Gastroesophageal sphincter (tissue), 4 donors: ENCODE data around the gene SYK. TPM values are rescaled to one million over a fixed set of nuclear protein-coding genes. Genes with fewer than 3 reads are reported as not detected.

Experiments used
- ATAC-seq: fragments of 150-250 bp; one replicate; pipeline ENCODE4 v1.9.1; 2016; ENCODE audit warnings: mild to moderate bottlenecking, moderate library complexity
- H3K27ac ChIP-seq, 4 donors: fragments of 200-600 bp; sonication (generic) in 3 of 4; 1 replicate in 3 of 4; 2 replicates in 1 of 4; pipeline ENCODE4 v1.5.1; 2016 to 2019
- H3K27me3 ChIP-seq: fragments of 200-600 bp; sonication (generic); one replicate; pipeline ENCODE4 v1.5.1; 2019
- H3K36me3 ChIP-seq, 2 donors: fragments of 200-600 bp; sonication (generic); one replicate each; pipeline ENCODE4 v1.5.1; 2019; ENCODE audit warnings: control low read depth in 1 of 2
- H3K4me1 ChIP-seq, 3 donors: fragments of 200-600 bp; sonication (generic); 1 replicate in 2 of 3; 2 replicates in 1 of 3; pipeline ENCODE4 v1.5.1; 2016 to 2019; ENCODE audit warnings: control low read depth in 2 of 3
- H3K4me3 ChIP-seq, 2 donors: fragments of 200-600 bp; sonication (generic); one replicate each; pipeline ENCODE4 v1.5.1; 2019; ENCODE audit warnings: mild to moderate bottlenecking in 1 of 2, moderate library complexity in 1 of 2
- H3K9me3 ChIP-seq, 3 donors: fragments of 200-600 bp; sonication (generic); one replicate each; pipeline ENCODE4 v1.5.1; 2017 to 2019; ENCODE audit warnings: control low read depth in 2 of 3
- EP300 ChIP-seq: sonication (generic); formaldehyde crosslinking; IDR thresholded peaks from one replicate; pipeline ENCODE4 v1.6.1; 2017; ENCODE audit warnings: antibody characterized with exemption, mild to moderate bottlenecking
- POLR2A ChIP-seq, 2 donors: fragments of 450-650 bp; IDR thresholded peaks; one replicate each; pipeline ENCODE4 v1.6.1; 2017; ENCODE audit warnings: antibody characterized with exemption in 2 of 2, mild to moderate bottlenecking in 2 of 2, moderate library complexity in 1 of 2
- POLR2AphosphoS5 ChIP-seq: sonication (generic); formaldehyde crosslinking; IDR thresholded peaks from one replicate; pipeline ENCODE4 v1.6.1; 2017; ENCODE audit warnings: antibody characterized with exemption
- WGBS, 2 donors: methylation state at CpG; one replicate each; pipeline ENCODE4 v1.1.5; 2018; ENCODE audit warnings: low coverage in 1 of 2; 5-methylcytosine and 5-hydroxymethylcytosine counted together
- total RNA-seq, 4 donors: library from RNA; depleted of rRNA; stranded (reverse); fragments of >200 nt; gene quantifications; one replicate each; pipeline ENCODE4 v1.1.0, GENCODE V29; 2016
- TF ChIP-seq, protein P1 (sequence below), 4 experiments: fragments of 200-600 bp in 2 of 4; fragments of 450-650 bp in 2 of 4; sonication (generic) in 1 of 4; IDR thresholded peaks; one replicate each; pipeline ENCODE4 v1.5.1; 2017 to 2019; ENCODE audit warnings: antibody characterized with exemption in 4 of 4, mild to moderate bottlenecking in 2 of 4, moderate library complexity in 2 of 4

SYK gene
- total RNA-seq, 4 donors from 2014 or later, result 4.0 to 15.3 (median 10.4) TPM

DNA sequence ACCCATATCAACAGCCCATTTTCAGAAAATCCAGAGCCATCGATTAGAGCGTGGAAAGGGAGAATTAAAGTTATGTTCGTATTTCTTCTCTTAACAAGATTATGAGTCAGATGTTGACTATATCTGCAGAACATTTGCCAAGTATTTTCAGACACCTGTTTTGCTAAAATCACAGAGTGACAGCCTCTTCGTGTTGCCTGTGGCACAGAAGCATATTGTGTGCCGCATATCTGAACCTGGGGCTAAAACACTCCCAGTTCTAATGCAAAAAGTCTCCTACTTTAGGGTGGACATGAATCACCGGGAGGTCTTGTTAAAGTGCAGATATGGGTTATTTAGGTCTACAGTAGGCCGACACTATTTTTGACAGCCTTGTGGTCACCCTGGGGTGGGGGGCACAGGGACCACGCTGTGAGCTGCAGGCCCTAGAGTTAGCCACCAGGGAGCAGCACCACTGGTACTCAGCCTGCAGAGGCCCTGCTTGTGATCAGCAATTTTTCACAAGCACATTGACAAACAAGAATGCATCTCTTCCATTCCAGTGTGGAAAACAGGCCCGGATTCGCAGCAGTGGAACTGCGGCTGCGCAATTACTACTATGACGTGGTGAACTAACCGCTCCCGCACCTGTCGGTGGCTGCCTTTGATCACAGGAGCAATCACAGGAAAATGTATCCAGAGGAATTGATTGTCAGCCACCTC lies 93.5 kb downstream of the SYK start:
- Histone ChIP-seq H3K4me3 (no peak overlapping the region), H3K27me3 (no peaks in the 10 kb centered on the region), H3K9me3 (no peaks in the 10 kb centered on the region), H3K4me1 (no peaks in the 10 kb centered on the region), H3K27ac (no peak overlapping the region), H3K36me3 (peaks cover 0 to 6% of the 10 kb centered on the region in 2 donors)
- 84 to 86% methylated on average over 6 of the region's 16 CpGs for WGBS, 2 donors
- TF ChIP-seq, protein P1, sequence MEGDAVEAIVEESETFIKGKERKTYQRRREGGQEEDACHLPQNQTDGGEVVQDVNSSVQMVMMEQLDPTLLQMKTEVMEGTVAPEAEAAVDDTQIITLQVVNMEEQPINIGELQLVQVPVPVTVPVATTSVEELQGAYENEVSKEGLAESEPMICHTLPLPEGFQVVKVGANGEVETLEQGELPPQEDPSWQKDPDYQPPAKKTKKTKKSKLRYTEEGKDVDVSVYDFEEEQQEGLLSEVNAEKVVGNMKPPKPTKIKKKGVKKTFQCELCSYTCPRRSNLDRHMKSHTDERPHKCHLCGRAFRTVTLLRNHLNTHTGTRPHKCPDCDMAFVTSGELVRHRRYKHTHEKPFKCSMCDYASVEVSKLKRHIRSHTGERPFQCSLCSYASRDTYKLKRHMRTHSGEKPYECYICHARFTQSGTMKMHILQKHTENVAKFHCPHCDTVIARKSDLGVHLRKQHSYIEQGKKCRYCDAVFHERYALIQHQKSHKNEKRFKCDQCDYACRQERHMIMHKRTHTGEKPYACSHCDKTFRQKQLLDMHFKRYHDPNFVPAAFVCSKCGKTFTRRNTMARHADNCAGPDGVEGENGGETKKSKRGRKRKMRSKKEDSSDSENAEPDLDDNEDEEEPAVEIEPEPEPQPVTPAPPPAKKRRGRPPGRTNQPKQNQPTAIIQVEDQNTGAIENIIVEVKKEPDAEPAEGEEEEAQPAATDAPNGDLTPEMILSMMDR (IDR thresholded peaks at IDR 0.05), result peak in 1 of 4 experiments; percentile 26
- no peak for TF ChIP-seq POLR2AphosphoS5
- ATAC-seq, result no peak

DNA sequence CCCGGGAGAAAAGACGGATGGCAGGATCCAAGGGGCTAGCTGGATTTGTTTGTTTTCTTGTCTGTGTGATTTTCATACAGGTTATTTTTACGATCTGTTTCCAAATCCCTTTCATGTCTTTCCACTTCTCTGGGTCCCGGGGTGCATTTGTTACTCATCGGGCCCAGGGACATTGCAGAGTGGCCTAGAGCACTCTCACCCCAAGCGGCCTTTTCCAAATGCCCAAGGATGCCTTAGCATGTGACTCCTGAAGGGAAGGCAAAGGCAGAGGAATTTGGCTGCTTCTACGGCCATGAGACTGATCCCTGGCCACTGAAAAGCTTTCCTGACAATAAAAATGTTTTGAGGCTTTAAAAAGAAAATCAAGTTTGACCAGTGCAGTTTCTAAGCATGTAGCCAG lies 94.2 kb downstream of the SYK start:
- ATAC-seq, result no peak

DNA sequence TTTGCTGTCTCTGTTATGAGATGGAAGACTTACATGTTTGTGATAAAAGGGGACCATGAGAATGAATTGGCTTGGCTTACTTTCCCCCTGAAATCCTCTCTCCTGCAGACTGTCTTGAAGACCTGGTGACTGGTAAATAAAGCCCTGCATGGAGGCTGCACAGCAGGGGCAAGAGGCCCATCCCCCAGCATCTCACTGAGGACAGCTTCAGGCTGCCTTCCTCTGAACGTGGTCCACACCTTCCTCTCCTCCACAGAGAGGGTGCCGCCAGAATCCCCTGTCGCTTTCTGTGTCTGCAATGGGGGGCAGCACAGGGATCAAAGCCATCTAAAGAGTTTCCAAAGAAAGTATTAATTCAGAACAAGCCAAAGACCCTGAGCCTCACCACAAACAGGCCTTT lies 94.6 kb downstream of the SYK start:
- Histone ChIP-seq H3K4me3 (no peak overlapping the region), H3K36me3 (peaks cover 0 to 6% of the 10 kb centered on the region in 2 donors), H3K9me3 (no peaks in the 10 kb centered on the region), H3K27ac (no peak overlapping the region), H3K27me3 (no peaks in the 10 kb centered on the region), H3K4me1 (no peaks in the 10 kb centered on the region)
- ATAC-seq, result no peak
- no peak for TF ChIP-seq POLR2A (IDR thresholded peaks at IDR 0.05)
- TF ChIP-seq POLR2AphosphoS5, result no peak
- TF ChIP-seq, protein P1 (IDR thresholded peaks at IDR 0.05), result no peak
- no peak for TF ChIP-seq EP300
- WGBS, 2 donors, result 80% methylated on average over 2 of the region's 3 CpGs; no CpG with 5 or more reads in 1 of the 2 donors

More for the DNA sequence above, 94.2 kb downstream of the SYK start:
- no peaks in the 10 kb centered on the region for H3K9me3 ChIP-seq
- H3K4me3 ChIP-seq, result no peak overlapping the region
- H3K27me3 ChIP-seq, result no peaks in the 10 kb centered on the region
- 63 to 69% methylated on average over 3 to 7 of the region's 7 CpGs for WGBS, 2 donors
- H3K36me3 ChIP-seq, result peaks cover 0 to 6% of the 10 kb centered on the region in 2 donors
- H3K27ac ChIP-seq, result no peak overlapping the region
- no peaks in the 10 kb centered on the region for H3K4me1 ChIP-seq
- TF ChIP-seq, protein P1 (IDR thresholded peaks at IDR 0.05), result no peak
- TF ChIP-seq EP300 (no peak), POLR2AphosphoS5 (no peak), POLR2A (IDR thresholded peaks at IDR 0.05) (no peak)

DNA sequence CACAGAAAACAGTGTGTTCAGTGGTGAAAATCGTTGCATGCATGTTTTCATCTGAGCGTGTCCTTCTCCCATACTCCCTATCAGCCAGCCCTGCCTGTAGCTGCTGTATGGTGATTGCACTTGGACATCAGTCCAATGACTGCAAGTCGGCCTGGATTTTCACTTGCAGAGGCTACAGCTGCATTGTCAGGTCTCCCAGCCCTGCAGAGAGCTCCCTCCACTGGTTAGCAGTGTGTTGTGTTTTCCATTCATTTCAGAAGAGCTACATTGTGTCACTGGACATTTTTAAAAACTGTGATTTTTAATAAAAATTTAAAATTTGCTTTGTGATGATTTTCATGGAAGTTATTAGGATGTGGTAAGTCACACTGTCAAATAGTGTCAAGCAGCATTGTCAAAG lies 96.6 kb downstream of the SYK start:
- peaks cover 0 to 6% of the 10 kb centered on the region in 2 donors for H3K36me3 ChIP-seq
- H3K27ac ChIP-seq, result no peak overlapping the region
- 45 to 67% methylated on average over 3 of the region's 3 CpGs for WGBS, 2 donors
- no peaks in the 10 kb centered on the region for H3K27me3 ChIP-seq
- no peaks in the 10 kb centered on the region for H3K9me3 ChIP-seq
- no peaks in the 10 kb centered on the region for H3K4me1 ChIP-seq
- no peak for ATAC-seq
- no peak overlapping the region for H3K4me3 ChIP-seq
- no peak for TF ChIP-seq POLR2AphosphoS5
- TF ChIP-seq POLR2A (IDR thresholded peaks at IDR 0.05), result no peak

DNA sequence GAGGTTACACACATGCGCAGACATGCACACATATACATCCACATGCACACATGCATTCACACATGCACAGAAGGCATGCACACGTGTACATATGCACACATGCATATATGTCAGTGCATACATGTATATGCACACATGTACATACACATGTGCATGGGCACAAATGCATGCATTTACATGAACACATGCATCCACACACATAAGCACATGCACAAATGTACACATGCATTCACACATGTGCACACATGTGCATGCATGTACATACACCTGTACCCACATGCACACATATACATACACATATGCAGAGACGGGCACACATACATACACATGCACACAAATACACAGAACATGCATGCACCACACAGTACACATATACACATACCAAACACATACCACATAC lies 97.7 kb downstream of the SYK start:
- Histone ChIP-seq H3K27me3 (no peaks in the 10 kb centered on the region), H3K9me3 (no peaks in the 10 kb centered on the region), H3K36me3 (peaks cover 0 to 6% of the 10 kb centered on the region in 2 donors), H3K4me1 (no peaks in the 10 kb centered on the region), H3K27ac (no peak overlapping the region), H3K4me3 (no peak overlapping the region)
- TF ChIP-seq, protein P1 (IDR thresholded peaks at IDR 0.05), result no peak
- TF ChIP-seq EP300 (no peak), POLR2AphosphoS5 (no peak), POLR2A (IDR thresholded peaks at IDR 0.05) (no peak)
- 100% methylated on average over 2 to 3 of the region's 3 CpGs for WGBS, 2 donors
- ATAC-seq, result no peak
